ENCODE results near the gene AP1B1. TPM values are rescaled to one million over a fixed set of nuclear protein-coding genes. Genes with fewer than 3 reads are reported as not detected.

AP1B1 gene
- total RNA-seq, 4 donors from 2014 or later = 55.6 to 97.0 (median 89.4) TPM

DNA sequence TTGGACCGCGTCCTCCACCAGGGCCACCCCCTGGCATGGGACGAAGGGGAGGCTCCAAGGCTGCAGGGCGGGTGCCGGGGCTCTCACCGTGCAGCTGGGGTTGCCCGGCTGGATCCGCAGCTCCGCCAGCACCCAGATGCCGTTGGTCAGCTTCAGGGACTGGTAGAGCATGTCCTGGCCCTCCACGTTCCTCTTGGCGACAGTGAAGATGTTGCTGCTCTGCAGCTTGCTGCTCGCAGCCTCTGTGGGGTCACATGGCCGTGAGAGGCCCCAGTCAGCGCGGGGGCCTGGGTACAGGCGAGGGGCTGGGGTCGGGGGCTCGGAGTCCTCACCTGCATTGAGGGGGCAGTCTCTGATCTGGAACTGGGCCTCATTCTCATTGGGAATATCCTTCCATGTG, 58.1 kb downstream of the AP1B1 start:
- DNase-seq (ENCODE audit: low spot score in 2 of 2) = no peak
- TF ChIP-seq POLR2AphosphoS5 (IDR thresholded peaks at IDR 0.05) = no peak
- no peak for TF ChIP-seq POLR2A (IDR thresholded peaks at IDR 0.05)
- no peak for TF ChIP-seq EP300 (IDR thresholded peaks at IDR 0.05)
- TF ChIP-seq, protein P1, sequence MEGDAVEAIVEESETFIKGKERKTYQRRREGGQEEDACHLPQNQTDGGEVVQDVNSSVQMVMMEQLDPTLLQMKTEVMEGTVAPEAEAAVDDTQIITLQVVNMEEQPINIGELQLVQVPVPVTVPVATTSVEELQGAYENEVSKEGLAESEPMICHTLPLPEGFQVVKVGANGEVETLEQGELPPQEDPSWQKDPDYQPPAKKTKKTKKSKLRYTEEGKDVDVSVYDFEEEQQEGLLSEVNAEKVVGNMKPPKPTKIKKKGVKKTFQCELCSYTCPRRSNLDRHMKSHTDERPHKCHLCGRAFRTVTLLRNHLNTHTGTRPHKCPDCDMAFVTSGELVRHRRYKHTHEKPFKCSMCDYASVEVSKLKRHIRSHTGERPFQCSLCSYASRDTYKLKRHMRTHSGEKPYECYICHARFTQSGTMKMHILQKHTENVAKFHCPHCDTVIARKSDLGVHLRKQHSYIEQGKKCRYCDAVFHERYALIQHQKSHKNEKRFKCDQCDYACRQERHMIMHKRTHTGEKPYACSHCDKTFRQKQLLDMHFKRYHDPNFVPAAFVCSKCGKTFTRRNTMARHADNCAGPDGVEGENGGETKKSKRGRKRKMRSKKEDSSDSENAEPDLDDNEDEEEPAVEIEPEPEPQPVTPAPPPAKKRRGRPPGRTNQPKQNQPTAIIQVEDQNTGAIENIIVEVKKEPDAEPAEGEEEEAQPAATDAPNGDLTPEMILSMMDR (IDR thresholded peaks at IDR 0.05) = no peak
- no CpG with 5 or more reads among the region's 19 CpGs for WGBS
- peaks cover 7% of the 10 kb centered on the region for H3K4me1 ChIP-seq
- peaks cover 82% of the 10 kb centered on the region for H3K36me3 ChIP-seq
- H3K27me3 ChIP-seq = no peaks in the 10 kb centered on the region
- no peak overlapping the region for H3K27ac ChIP-seq
- no peaks in the 10 kb centered on the region for H3K9me3 ChIP-seq
- no peak overlapping the region for H3K4me3 ChIP-seq

DNA sequence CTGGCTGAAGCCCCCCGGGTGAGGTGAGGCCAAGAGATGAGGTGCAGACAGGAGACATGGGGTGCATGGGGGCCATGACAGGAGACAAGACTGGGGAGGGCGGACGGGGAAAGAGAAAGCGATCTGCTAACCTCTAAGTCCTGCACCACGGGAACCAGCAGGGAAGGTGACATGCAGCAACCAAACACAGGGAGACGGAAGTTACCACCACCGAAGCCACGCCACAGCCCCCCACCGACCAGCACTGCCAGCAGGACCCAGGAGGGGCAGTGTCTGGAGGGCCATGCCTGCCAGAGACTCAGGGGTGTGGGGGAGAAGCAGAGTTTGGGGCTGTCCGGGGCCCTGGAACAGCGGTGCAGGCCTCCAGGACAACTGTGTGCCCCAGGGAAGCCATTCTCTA, 58.8 kb downstream of the AP1B1 start:
- H3K36me3 ChIP-seq = peaks cover 75% of the 10 kb centered on the region
- peaks cover 7% of the 10 kb centered on the region for H3K4me1 ChIP-seq
- TF ChIP-seq EP300 (IDR thresholded peaks at IDR 0.05) = no peak
- no peak for TF ChIP-seq POLR2AphosphoS5 (IDR thresholded peaks at IDR 0.05)
- TF ChIP-seq POLR2A (IDR thresholded peaks at IDR 0.05) = no peak
- TF ChIP-seq, protein P1 (IDR thresholded peaks at IDR 0.05) = no peak
- no peaks in the 10 kb centered on the region for H3K9me3 ChIP-seq
- H3K4me3 ChIP-seq = no peak overlapping the region
- H3K27ac ChIP-seq = no peak overlapping the region
- DNase-seq (ENCODE audit: low spot score in 2 of 2) = no peak
- WGBS = 86% methylated on average over 9 of the region's 11 CpGs
- H3K27me3 ChIP-seq = no peaks in the 10 kb centered on the region

DNA sequence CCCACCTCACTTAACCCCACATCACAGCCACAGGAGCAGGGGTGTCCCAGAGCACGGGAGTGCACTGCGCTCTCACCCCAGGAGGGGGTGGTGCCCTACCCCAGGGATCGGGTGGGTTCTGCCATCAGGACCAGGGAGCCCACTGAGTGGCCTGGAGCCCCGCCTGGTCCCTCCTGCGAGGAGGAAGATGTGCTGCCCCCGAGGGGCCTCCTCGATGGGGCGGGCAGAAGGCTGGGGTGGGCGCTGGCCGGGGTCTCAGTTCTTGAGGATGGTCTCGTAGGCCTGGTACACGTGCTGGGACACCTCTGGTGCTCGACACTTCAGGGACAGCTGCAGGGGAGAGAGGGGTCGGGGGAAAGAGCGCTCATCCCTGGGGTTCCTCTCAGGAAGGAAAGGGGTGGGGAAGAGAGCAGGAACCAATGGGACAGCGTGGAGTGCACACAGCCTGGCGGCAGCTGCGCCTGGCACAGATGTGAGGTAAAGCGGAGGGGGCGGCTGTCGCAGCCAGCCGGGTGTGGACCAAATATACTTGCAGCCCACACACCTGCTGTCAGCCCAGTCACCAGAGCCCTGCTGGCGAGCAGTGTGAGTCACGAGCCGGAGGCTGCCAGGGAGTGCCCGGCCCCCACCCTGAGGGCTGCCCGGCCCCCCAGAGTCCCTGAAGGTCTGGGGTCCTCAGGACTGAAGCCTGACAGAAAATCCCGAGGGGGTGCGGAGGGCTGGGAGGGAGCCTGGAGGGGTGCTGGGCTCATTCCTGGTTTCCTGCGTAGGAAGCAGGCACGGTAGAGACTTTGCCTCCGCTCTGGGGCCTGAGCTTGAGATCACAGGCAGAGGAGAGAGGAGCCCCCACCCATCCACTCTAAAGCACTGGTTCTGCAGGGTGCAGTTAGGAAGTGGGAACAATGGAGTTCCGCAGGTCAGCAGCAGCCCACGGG, 59.5 kb downstream of the AP1B1 start:
- Histone ChIP-seq H3K27ac (no peak overlapping the region), H3K27me3 (no peaks in the 10 kb centered on the region), H3K4me3 (no peak overlapping the region), H3K9me3 (no peaks in the 10 kb centered on the region), H3K36me3 (peaks cover 68% of the 10 kb centered on the region), H3K4me1 (peaks cover 7% of the 10 kb centered on the region)
- TF ChIP-seq EP300 (IDR thresholded peaks at IDR 0.05) = no peak
- TF ChIP-seq, protein P1 (IDR thresholded peaks at IDR 0.05) = no peak
- TF ChIP-seq POLR2AphosphoS5 (IDR thresholded peaks at IDR 0.05) = no peak
- TF ChIP-seq POLR2A (IDR thresholded peaks at IDR 0.05) = no peak
- no peak for DNase-seq (ENCODE audit: low spot score in 2 of 2)
- 77% methylated on average over 13 of the region's 34 CpGs for WGBS

GRCh38 chr22:29328055-29328454, 60.3 kb downstream of the AP1B1 start:
- Histone ChIP-seq H3K4me3 (no peak overlapping the region), H3K9me3 (no peaks in the 10 kb centered on the region), H3K27me3 (no peaks in the 10 kb centered on the region), H3K36me3 (peaks cover 61% of the 10 kb centered on the region), H3K4me1 (peaks cover 7% of the 10 kb centered on the region), H3K27ac (no peak overlapping the region)
- 82% methylated on average over 5 of the region's 5 CpGs for WGBS
- no peak for TF ChIP-seq POLR2A (IDR thresholded peaks at IDR 0.05)
- no peak for TF ChIP-seq POLR2AphosphoS5 (IDR thresholded peaks at IDR 0.05)
- TF ChIP-seq, protein P1 (IDR thresholded peaks at IDR 0.05) = peak in 1 of 2 donors; percentile 13
- no peak for DNase-seq (ENCODE audit: low spot score in 2 of 2)

GRCh38 chr22:29327089-29327764, 61.1 kb downstream of the AP1B1 start:
- no peak for TF ChIP-seq POLR2A (IDR thresholded peaks at IDR 0.05)
- no peak for TF ChIP-seq POLR2AphosphoS5 (IDR thresholded peaks at IDR 0.05)
- TF ChIP-seq, protein P1 (IDR thresholded peaks at IDR 0.05) = no peak
- H3K4me1 ChIP-seq = peaks cover 7% of the 10 kb centered on the region
- 82% methylated on average over 7 of the region's 15 CpGs for WGBS
- no peaks in the 10 kb centered on the region for H3K9me3 ChIP-seq
- peaks cover 53% of the 10 kb centered on the region for H3K36me3 ChIP-seq
- DNase-seq (ENCODE audit: low spot score in 2 of 2) = no peak
- no peaks in the 10 kb centered on the region for H3K27me3 ChIP-seq
- no peak overlapping the region for H3K4me3 ChIP-seq
- no peak overlapping the region for H3K27ac ChIP-seq

Measured in suprapubic skin (tissue), 4 donors.